Suprapubic skin (tissue), 4 donors: ENCODE measurements around the gene CAPRIN1. TPM values are rescaled to one million over a fixed set of nuclear protein-coding genes. Genes with fewer than 3 reads are reported as not detected.

Experiments used
- DNase-seq, 2 donors: peaks; one replicate each; pipeline ENCODE4 v3.0.0-alpha.2; 2019; ENCODE audit warnings: low spot score in 2 of 2
- H3K27ac ChIP-seq: fragments of 200-600 bp; sonication (generic); one replicate; pipeline ENCODE4 v1.5.1; 2019
- H3K27me3 ChIP-seq: fragments of 200-600 bp; sonication (generic); one replicate; pipeline ENCODE4 v1.5.1; 2019
- H3K36me3 ChIP-seq: fragments of 200-600 bp; sonication (generic); one replicate; pipeline ENCODE4 v1.5.1; 2019
- H3K4me1 ChIP-seq: fragments of 200-600 bp; sonication (generic); one replicate; pipeline ENCODE4 v1.5.1; 2019
- H3K4me3 ChIP-seq: fragments of 200-600 bp; sonication (generic); one replicate; pipeline ENCODE4 v1.5.1; 2019; ENCODE audit warnings: mild to moderate bottlenecking
- H3K9me3 ChIP-seq: fragments of 200-600 bp; sonication (generic); one replicate; pipeline ENCODE4 v1.5.1; 2019
- CTCF ChIP-seq, 2 donors: fragments of 200-600 bp in 1 of 2; fragments of 450-650 bp in 1 of 2; sonication (generic) in 1 of 2; IDR thresholded peaks; one replicate each; pipeline ENCODE4 v1.5.1; 2016 to 2019; ENCODE audit warnings: antibody characterized with exemption in 2 of 2, mild to moderate bottlenecking in 1 of 2, moderate library complexity in 1 of 2
- EP300 ChIP-seq: sonication (generic); formaldehyde crosslinking; IDR thresholded peaks from one replicate; pipeline ENCODE4 v1.6.1; 2017; ENCODE audit warnings: antibody characterized with exemption
- POLR2A ChIP-seq, 2 donors: fragments of 450-650 bp; IDR thresholded peaks; one replicate each; pipeline ENCODE4 v1.6.1; 2017; ENCODE audit warnings: antibody characterized with exemption in 2 of 2, mild to moderate bottlenecking in 2 of 2, moderate library complexity in 2 of 2
- POLR2AphosphoS5 ChIP-seq, 3 donors: sonication (generic); formaldehyde crosslinking; IDR thresholded peaks; one replicate each; pipeline ENCODE4 v1.6.1; 2017; ENCODE audit warnings: antibody characterized with exemption in 3 of 3
- WGBS: methylation state at CpG from one replicate; pipeline ENCODE4 v1.1.5; 2018; 5-methylcytosine and 5-hydroxymethylcytosine counted together
- total RNA-seq, 4 donors: library from RNA; depleted of rRNA; stranded (reverse); fragments of >200 nt; gene quantifications; one replicate each; pipeline ENCODE4 v1.1.0, GENCODE V29; 2016

CAPRIN1 gene
- total RNA-seq, 4 donors from 2014 or later, result 109 to 137 (median 117) TPM

GRCh38 chr11:34114014-34114413 is 62.5 kb downstream of the CAPRIN1 start:
- Histone ChIP-seq H3K27me3 (no peaks in the 10 kb centered on the region), H3K4me3 (no peak overlapping the region), H3K36me3 (peaks cover 99% of the 10 kb centered on the region), H3K9me3 (no peaks in the 10 kb centered on the region), H3K4me1 (no peaks in the 10 kb centered on the region), H3K27ac (no peak overlapping the region)
- WGBS, result 92% methylated on average over 2 of the region's 2 CpGs
- TF ChIP-seq EP300 (no peak), POLR2A (IDR thresholded peaks at IDR 0.05) (no peak), CTCF (IDR thresholded peaks at IDR 0.05) (no peak), POLR2AphosphoS5 (IDR thresholded peaks at IDR 0.05) (no peak)
- no peak for DNase-seq

GRCh38 chr11:34114471-34114870 is 62.9 kb downstream of the CAPRIN1 start:
- Histone ChIP-seq H3K36me3 (peaks cover 99% of the 10 kb centered on the region), H3K27ac (no peak overlapping the region), H3K27me3 (no peaks in the 10 kb centered on the region), H3K4me1 (no peaks in the 10 kb centered on the region), H3K9me3 (no peaks in the 10 kb centered on the region), H3K4me3 (no peak overlapping the region)
- DNase-seq, result no peak
- TF ChIP-seq POLR2A (IDR thresholded peaks at IDR 0.05) (no peak), EP300 (no peak), CTCF (IDR thresholded peaks at IDR 0.05) (no peak), POLR2AphosphoS5 (IDR thresholded peaks at IDR 0.05) (no peak)
- 91% methylated on average over 5 of the region's 5 CpGs for WGBS

DNA sequence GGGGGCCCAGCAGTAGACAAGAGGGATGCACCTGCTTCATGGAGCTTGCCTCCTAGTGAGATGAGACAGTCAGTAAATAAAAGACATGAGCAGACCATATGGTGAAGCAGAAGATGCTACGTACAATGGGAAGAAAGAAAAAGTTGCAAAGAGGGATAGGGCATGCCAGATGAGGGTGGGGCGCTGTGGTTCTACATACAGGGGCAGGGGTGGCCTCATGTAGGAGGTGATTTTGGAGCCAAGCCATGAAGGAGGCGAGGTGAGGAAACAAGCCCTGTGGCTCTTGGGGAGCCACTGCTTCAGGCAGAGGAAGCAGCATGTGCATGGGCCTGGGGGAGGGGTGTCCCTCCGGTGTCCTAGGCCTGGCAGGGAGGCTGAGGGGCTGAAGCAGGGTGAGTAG is 69.1 kb downstream of the CAPRIN1 start:
- H3K4me3 ChIP-seq, result no peak overlapping the region
- no peaks in the 10 kb centered on the region for H3K4me1 ChIP-seq
- no peak for TF ChIP-seq EP300
- no peak for TF ChIP-seq CTCF (IDR thresholded peaks at IDR 0.05)
- TF ChIP-seq POLR2A (IDR thresholded peaks at IDR 0.05), result no peak
- no peak overlapping the region for H3K27ac ChIP-seq
- H3K27me3 ChIP-seq, result no peaks in the 10 kb centered on the region
- DNase-seq, result no peak
- WGBS, result 98% methylated on average over 4 of the region's 4 CpGs
- H3K36me3 ChIP-seq, result peaks cover 99% of the 10 kb centered on the region
- H3K9me3 ChIP-seq, result no peaks in the 10 kb centered on the region

- Histone ChIP-seq H3K9me3 (no peaks in the 10 kb centered on the region), H3K27ac (no peak overlapping the region), H3K36me3 (peaks cover 97% of the 10 kb centered on the region), H3K4me1 (no peaks in the 10 kb centered on the region), H3K27me3 (no peaks in the 10 kb centered on the region), H3K4me3 (no peak overlapping the region)
- no peak for DNase-seq
- 87% methylated on average over 4 of the region's 4 CpGs for WGBS
- TF ChIP-seq POLR2A (IDR thresholded peaks at IDR 0.05) (no peak), POLR2AphosphoS5 (IDR thresholded peaks at IDR 0.05) (no peak), EP300 (no peak), CTCF (IDR thresholded peaks at IDR 0.05) (no peak)
These were observed 73.5 kb downstream of the CAPRIN1 start for GRCh38 chr11:34124885-34125668.

DNA sequence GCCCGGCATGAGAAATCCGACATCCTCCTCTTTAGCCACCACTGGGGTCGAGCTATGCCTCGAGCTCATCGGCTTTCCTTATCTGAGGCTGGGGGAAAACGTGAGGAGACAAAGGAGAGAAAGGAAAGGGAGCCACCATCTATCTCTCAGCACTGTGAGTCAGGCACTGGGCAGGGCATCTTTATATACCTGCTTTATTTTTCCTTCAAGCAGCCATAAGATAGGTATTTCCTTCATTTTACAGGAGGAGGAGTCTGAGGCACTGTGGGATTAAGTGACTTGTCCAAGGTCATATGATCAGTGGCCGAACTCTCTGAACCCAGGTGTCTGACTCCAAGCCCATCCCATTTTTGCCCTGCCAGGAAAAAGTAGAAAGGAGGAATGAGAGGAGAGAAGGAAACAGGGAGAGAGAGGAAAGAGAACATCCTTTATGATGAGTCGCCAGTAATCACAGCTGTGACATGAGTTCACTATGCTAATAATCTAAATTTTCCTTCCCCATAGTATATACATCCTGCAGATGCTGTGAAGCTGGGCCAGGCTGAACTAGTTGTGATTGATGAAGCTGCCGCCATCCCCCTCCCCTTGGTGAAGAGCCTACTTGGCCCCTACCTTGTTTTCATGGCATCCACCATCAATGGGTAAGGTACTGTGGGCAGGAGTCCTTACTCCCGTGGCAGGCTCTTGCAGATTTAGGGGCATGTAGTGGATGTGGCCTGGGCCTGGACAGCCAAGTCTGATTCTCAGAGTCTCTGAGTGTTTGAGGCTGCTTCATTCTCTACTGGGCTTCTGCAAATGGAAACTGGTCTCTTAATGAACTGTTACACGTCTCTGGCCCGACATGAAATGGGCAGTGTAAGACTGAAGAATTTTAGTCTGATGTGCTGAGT is 75.7 kb downstream of the CAPRIN1 start:
- no peaks in the 10 kb centered on the region for H3K4me1 ChIP-seq
- DNase-seq, result no peak
- 94% methylated on average over 11 of the region's 12 CpGs for WGBS
- no peak overlapping the region for H3K27ac ChIP-seq
- TF ChIP-seq POLR2AphosphoS5 (IDR thresholded peaks at IDR 0.05), result no peak
- no peak for TF ChIP-seq CTCF (IDR thresholded peaks at IDR 0.05)
- TF ChIP-seq EP300, result no peak
- no peak for TF ChIP-seq POLR2A (IDR thresholded peaks at IDR 0.05)
- peaks cover 97% of the 10 kb centered on the region for H3K36me3 ChIP-seq
- H3K9me3 ChIP-seq, result no peaks in the 10 kb centered on the region
- H3K4me3 ChIP-seq, result no peak overlapping the region
- H3K27me3 ChIP-seq, result no peaks in the 10 kb centered on the region
